Stimulated activated CD4-positive, alpha-beta T cell treated with anti-CD3 and anti-CD28 coated beads, Interleukin-1b, Interleukin-23, amount 100 ng/mL, for 1 hour (primary cell): ENCODE results near the gene ARIH2.
A peak's percentile ranks its signal among the peaks of the same experiment; 100 is the strongest.

Source experiments
- DNase-seq, 2 donors: peaks; one replicate each; pipeline ENCODE4 v3.0.0-alpha.2; 2020; ENCODE audit warnings: low read depth in 2 of 2

Gene ARIH2

GRCh38 chr3:48974076-48974864, 55.6 kb downstream of the ARIH2 start:
- DNase-seq, result no peak

DNA sequence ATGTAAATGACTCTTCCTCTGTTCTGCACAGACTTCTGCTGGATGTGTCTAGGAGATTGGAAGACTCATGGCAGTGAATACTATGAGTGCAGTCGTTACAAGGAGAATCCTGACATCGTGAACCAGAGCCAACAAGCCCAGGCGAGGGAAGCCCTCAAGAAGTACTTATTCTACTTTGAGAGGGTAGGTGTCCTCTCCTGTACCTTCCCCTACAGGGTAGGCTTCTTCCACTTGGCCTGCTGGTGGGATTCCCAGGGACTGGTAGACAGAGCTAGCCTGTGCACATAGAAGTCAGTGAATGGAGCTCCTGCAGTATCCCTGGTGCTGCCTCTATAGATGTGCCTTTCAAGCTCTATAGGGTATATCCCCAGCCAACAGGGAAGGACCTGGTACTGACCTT, 60.8 kb downstream of the ARIH2 start:
- DNase-seq, result no peak

DNA sequence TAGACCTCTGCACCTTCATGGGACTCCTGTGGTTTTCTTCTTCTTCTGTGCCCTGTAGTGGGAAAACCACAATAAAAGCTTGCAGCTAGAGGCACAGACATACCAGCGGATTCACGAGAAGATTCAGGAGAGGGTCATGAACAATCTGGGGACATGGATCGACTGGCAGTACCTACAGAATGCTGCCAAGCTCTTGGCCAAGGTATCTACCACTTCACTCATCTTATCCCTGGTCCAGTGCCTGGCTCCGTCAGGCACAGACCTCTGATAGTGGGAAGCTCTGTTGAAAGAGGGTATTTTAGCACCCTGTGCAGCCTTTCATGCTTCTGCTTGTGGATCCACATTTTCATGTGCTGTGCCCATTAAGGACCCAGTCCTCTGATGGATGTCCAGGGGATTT, 61.7 kb downstream of the ARIH2 start:
- no peak for DNase-seq

DNA sequence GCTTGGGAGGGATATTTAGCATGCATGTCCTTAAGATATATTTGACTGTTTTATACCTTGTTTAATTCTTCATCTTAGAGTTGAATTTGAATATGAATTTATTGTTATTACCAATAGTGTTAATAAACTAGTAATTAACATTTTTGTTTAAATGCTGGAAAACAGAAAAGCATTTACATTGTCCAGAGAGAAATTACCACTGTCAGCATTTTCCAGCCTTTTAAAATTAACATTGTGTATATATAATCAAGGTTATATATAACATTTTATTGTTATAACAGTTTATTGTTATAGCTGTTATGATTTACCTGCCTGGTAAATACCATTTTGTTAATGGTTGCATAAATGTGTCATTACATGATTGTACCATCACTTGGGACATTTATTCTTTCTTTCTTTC, 63.4 kb downstream of the ARIH2 start:
- DNase-seq, result no peak

- no peak for DNase-seq
Observed at GRCh38 chr3:48982686-48983085, 64.0 kb downstream of the ARIH2 start.

- no peak for DNase-seq
Observed at GRCh38 chr3:48983096-48983495, 64.5 kb downstream of the ARIH2 start.

DNA sequence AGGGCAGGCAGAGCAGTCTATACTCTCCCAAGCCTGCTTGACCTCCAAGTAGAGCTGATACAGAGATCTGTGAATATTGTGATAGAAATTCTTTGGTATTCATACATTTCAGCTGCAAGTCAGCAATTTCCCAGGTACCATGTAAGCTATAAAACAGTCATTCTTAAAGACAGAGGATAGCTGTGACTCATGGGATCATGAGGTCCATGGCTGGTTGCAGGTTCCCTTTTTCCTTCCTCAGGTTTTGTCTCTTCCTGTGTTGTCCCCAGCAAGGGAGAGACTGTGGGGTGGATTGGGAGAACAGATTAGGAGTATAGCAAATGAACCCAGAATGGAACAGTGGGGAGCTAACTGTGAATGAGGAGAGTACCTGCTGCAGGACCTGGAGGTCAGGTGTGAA, 66.0 kb downstream of the ARIH2 start:
- DNase-seq, result no peak

- DNase-seq, result no peak
Observed at GRCh38 chr3:48985831-48986376, 67.3 kb downstream of the ARIH2 start.

DNA sequence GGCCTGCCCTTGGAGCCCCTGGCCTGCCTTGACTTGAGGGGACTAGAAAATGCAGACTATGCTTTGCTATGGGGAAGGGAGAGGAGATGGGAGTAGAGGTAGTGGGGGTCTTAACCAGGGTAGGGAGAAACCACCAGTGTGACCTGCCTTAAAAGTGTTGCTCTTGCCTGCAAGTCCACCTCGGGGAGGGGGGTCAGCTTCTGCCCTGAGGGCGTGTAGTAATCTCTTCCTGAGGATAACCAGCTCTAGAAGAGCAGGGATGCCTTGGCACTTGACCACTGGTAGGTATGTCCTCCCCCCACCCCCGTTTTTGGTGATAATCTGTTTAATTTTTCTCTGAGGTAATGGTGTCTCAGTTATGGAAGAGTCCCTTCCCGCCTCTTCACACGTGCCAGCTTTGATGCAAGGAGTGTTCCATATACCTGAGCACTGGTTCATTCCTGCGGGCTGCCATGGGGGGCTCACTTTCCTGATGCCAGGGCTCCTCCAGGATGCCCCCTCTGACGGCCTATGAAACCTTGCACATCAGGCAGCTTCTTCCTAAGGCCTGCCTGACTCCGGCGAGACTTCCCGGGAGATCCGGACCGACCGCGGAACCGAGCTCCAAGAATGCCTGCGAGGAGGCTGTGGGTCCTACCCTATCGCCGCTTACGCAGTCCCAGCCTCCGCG, 70.6 kb downstream of the ARIH2 start:
- DNase-seq, result no peak

- peak; percentile 33 to 69 for DNase-seq
Observed at GRCh38 chr3:48989796-48990635, 71.4 kb downstream of the ARIH2 start, which contains the start of gene P4HTM. TSS of gene P4HTM (plus strand) at chr3:48990241. CDS start at chr3:48990257, 16 bp downstream.

DNA sequence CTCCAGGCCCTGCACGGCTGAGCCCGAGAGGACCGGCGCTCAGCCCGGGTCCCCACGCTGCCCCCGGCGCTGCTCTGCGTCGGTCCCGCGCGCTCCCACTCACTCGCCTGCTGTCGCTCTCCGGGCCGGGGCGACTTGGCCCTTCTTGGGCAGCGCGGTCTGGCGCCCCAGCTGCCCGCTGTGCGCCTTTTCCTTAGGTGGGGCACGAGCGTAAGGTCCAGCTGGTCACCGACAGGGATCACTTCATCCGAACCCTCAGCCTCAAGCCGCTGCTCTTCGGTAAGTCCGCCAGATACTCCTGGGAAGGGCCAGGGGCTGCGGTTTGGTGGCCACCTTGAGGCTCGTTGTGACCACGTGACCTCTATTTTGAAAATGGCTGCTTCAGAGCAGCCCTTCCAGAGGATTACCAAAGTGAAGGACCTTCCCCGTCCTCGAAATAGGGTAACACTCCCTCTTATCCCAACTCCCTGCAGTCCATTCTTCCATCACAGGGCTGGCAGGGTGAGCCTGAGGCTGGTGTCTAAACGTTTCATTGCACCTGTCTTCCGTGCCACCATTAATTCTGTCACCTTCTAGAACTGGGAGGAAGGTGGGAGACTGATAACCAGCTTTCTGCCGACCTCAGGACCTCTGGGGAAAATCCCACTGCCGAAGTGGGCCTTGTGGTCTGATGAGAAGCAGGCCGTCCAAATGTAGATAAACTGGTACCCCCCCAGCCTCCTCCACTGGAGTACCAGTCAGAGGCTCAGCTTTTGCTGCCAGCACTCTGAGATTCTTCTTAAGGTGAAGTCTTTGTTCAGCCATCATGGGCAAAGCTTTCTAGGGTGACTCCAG, 72.2 kb downstream of the ARIH2 start:
- no peak for DNase-seq

- DNase-seq, result no peak
Observed at GRCh38 chr3:48991851-48992545, 73.4 kb downstream of the ARIH2 start.

DNA sequence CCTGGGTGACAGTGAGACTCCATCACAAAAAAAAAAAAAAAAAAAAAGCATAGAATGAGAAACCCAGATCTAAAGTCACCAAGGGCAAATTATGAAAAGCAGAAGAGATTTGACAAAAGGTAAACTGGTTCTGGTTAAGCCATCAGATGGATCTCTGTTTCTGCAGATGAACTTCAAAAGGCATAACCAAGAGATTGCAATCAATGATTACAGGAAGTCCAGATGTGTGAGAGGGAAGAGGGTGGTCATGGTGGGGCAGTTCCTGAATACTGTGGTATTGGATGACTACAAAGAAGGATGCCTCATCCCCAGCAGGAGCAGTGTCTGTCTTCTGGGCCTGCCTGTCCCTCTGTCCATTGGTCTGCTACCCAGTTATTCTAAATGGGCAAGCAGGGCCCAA, 75.2 kb downstream of the ARIH2 start:
- no peak for DNase-seq

- DNase-seq, result no peak
Observed at GRCh38 chr3:48996640-48997039, 78.0 kb downstream of the ARIH2 start.

DNA sequence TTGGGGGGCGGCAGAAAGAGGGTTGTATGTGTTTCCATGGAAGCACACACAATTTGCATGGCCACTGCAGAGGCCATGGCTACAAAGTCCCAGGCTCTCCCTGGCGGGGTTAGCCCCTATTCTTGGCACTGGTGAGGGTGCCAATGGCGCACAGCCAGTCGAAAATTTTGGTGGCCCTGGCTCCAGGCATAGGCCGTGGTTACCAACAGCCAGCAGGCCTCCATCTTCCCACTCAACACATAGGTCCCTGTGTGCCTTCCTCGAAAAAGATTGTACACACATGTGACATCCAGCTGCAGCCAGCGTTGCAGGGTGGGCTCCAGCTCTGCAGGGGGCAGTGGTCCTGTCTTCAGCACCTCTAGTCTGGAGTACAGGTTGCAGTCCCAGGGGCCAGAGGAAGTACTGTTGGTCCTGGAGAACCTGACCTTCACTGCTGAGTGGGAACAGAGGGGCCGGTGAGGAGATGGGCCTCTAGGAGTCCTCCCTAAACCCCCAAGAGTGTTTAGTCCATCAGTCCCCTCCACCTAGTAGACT, 78.5 kb downstream of the ARIH2 start:
- DNase-seq, result no peak

- DNase-seq, result no peak
Observed at GRCh38 chr3:48997714-48998637, 79.3 kb downstream of the ARIH2 start.

GRCh38 chr3:48999085-48999858, 80.6 kb downstream of the ARIH2 start:
- DNase-seq, result no peak

DNA sequence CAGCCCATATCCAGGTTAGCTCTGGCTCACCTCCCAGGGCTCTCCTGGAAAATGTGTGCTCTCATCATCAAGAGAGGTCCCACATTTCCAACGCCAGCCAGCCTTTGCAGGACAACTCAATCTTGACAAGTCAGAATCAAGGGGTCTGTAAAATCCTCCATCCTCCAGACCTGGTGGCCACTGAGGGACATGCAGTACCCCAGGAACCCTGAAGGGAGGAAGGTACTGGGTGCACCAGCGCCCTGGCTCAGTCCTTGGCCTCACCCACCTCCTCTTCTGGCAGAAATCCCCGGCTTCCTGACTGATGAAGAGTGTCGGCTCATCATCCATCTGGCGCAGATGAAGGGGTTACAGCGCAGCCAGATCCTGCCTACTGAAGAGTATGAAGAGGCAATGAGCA, 82.5 kb downstream of the ARIH2 start:
- no peak for DNase-seq
